Trophoblast cell (in vitro differentiated cells and primary cell): ENCODE measurements around the gene BAX.
"Not testable (repeated sequence)": the region's sequence is repeated elsewhere in the genome, so short reads cannot be mapped to it uniquely, and the experiment has no call there.

Experiments
- DNase-seq, 2 donors: peaks; one replicate each; pipeline ENCODE4 v3.0.0-alpha.2; 2016
- H2AFZ ChIP-seq: 2 replicates; pipeline ENCODE4 v1.6.1; 2013; ENCODE audit warnings: low read length, moderate library complexity, mild to moderate bottlenecking; ENCODE audit not compliant: insufficient read depth, poor library complexity
- H2AK5ac ChIP-seq: 2 replicates; pipeline ENCODE4 v1.6.1; 2013; ENCODE audit warnings: mild to moderate bottlenecking, low read length
- H2BK120ac ChIP-seq: 2 replicates; pipeline ENCODE4 v1.6.1; 2013; ENCODE audit warnings: low read length, mild to moderate bottlenecking, moderate library complexity; ENCODE audit not compliant: insufficient read depth, poor library complexity
- H2BK12ac ChIP-seq: 2 replicates; pipeline ENCODE4 v1.6.1; 2013; ENCODE audit warnings: mild to moderate bottlenecking, low read length, moderate library complexity
- H2BK5ac ChIP-seq: 2 replicates; pipeline ENCODE4 v1.6.1; 2013; ENCODE audit warnings: low read length, low read depth, moderate library complexity, mild to moderate bottlenecking; ENCODE audit not compliant: poor library complexity
- H3K14ac ChIP-seq: 2 replicates; pipeline ENCODE4 v1.6.1; 2013; ENCODE audit warnings: mild to moderate bottlenecking, low read length
- H3K18ac ChIP-seq: 2 replicates; pipeline ENCODE4 v1.6.1; 2013; ENCODE audit warnings: mild to moderate bottlenecking, low read length
- H3K23ac ChIP-seq: 2 replicates; pipeline ENCODE4 v1.6.1; 2013; ENCODE audit warnings: low read length
- H3K27ac ChIP-seq: 2 replicates; pipeline ENCODE4 v1.5.1; 2013; ENCODE audit warnings: low read depth, mild to moderate bottlenecking, inconsistent platforms, low read length, moderate library complexity
- H3K27me3 ChIP-seq: 2 replicates; pipeline ENCODE4 v1.6.1; 2013; ENCODE audit warnings: inconsistent platforms, mild to moderate bottlenecking, low read length, moderate library complexity; ENCODE audit not compliant: insufficient read depth
- H3K36me3 ChIP-seq, 2 experiments: 1 replicate in 1 of 2; 2 replicates in 1 of 2; pipeline ENCODE4 v1.6.1; 2013; ENCODE audit warnings: low read length in 2 of 2, mild to moderate bottlenecking in 2 of 2, moderate library complexity in 1 of 2; ENCODE audit not compliant: insufficient read depth in 2 of 2, control insufficient read depth in 1 of 2
- H3K4ac ChIP-seq: 2 replicates; pipeline ENCODE4 v1.6.1; 2013; ENCODE audit warnings: low read depth, mild to moderate bottlenecking, low read length, moderate library complexity
- H3K4me1 ChIP-seq, 2 experiments: 1 replicate in 1 of 2; 2 replicates in 1 of 2; pipeline ENCODE4 v1.6.1; 2013; ENCODE audit warnings: low read length in 2 of 2, mild to moderate bottlenecking in 2 of 2, moderate library complexity in 1 of 2; ENCODE audit not compliant: insufficient read depth in 2 of 2, control insufficient read depth in 1 of 2
- H3K4me2 ChIP-seq: 2 replicates; pipeline ENCODE4 v1.6.1; 2013; ENCODE audit warnings: inconsistent platforms, mild to moderate bottlenecking, low read length, moderate library complexity
- H3K4me3 ChIP-seq: 2 replicates; pipeline ENCODE4 v1.5.1; 2013; ENCODE audit warnings: mild to moderate bottlenecking, low read depth, low read length, inconsistent platforms
- H3K79me1 ChIP-seq: one replicate; pipeline ENCODE4 v1.6.1; 2013; ENCODE audit warnings: low read length
- H3K79me2 ChIP-seq: 2 replicates; pipeline ENCODE4 v1.6.1; 2013; ENCODE audit warnings: low read length, mild to moderate bottlenecking; ENCODE audit not compliant: control insufficient read depth, insufficient read depth, poor library complexity
- H3K9ac ChIP-seq: 2 replicates; pipeline ENCODE4 v1.6.1; 2013; ENCODE audit warnings: mild to moderate bottlenecking, low read length
- H3K9me3 ChIP-seq: 2 replicates; pipeline ENCODE4 v1.6.1; 2013; ENCODE audit warnings: low read depth, mild to moderate bottlenecking, control low read depth, inconsistent platforms, low read length; ENCODE audit not compliant: insufficient read depth
- H4K12ac ChIP-seq: 2 replicates; pipeline ENCODE4 v1.6.1; 2013; ENCODE audit warnings: low read depth, mild to moderate bottlenecking, low read length, moderate library complexity
- H4K8ac ChIP-seq: 2 replicates; pipeline ENCODE4 v1.6.1; 2013; ENCODE audit warnings: low read depth, mild to moderate bottlenecking, low read length, moderate library complexity
- H4K91ac ChIP-seq: one replicate; pipeline ENCODE4 v1.6.1; 2013; ENCODE audit warnings: low read depth, mild to moderate bottlenecking, low read length, moderate library complexity
- WGBS: extraction: QIAGEN DNeasy Blood & Tissue Kit; methylation state at CpG from one replicate; pipeline ENCODE4 v1.1.7; 2013; ENCODE audit warnings: missing lambda C conversion rate; ENCODE audit not compliant: insufficient read length, insufficient coverage; ENCODE audit errors: extremely low coverage; 5-methylcytosine and 5-hydroxymethylcytosine counted together

BAX gene

GRCh38 chr19:48915757-48916156, 38.9 kb upstream of the BAX start:
- H2AFZ ChIP-seq, result no peak overlapping the region

GRCh38 chr19:48918071-48918470, 36.6 kb upstream of the BAX start:
- Histone ChIP-seq H3K23ac (no peak overlapping the region), H3K14ac (no peak overlapping the region), H3K79me2 (no peaks in the 10 kb centered on the region), H2AK5ac (no peak overlapping the region), H3K9ac (no peak overlapping the region), H3K4me1 (peaks cover 0 to 4% of the 10 kb centered on the region in 2 experiments), H3K4me2 (no peak overlapping the region), H4K8ac (no peak overlapping the region), H2BK12ac (no peak overlapping the region), H3K4me3 (no peak overlapping the region), H4K12ac (no peak overlapping the region), H3K36me3 (peaks cover 60% of the 10 kb centered on the region in 2 experiments), H3K79me1 (no peaks in the 10 kb centered on the region), H3K27ac (no peak overlapping the region), H3K4ac (no peak overlapping the region), H4K91ac (no peak overlapping the region), H3K9me3 (no peaks in the 10 kb centered on the region), H2BK120ac (no peak overlapping the region), H3K18ac (no peak overlapping the region), H2AFZ (no peak overlapping the region), H3K27me3 (no peaks in the 10 kb centered on the region), H2BK5ac (no peak overlapping the region)
- no peak for DNase-seq
- no CpG with 5 or more reads among the region's 6 CpGs for WGBS

More at GRCh38 chr19:48915757-48916156, 38.9 kb upstream of the BAX start:
- no peak overlapping the region for H2BK120ac ChIP-seq
- no CpG with 5 or more reads among the region's 8 CpGs for WGBS
- no peak overlapping the region for H3K23ac ChIP-seq
- H3K4me3 ChIP-seq, result no peak overlapping the region
- H3K27ac ChIP-seq, result no peak overlapping the region
- H4K12ac ChIP-seq, result no peak overlapping the region
- no peak overlapping the region for H2BK12ac ChIP-seq
- no peaks in the 10 kb centered on the region for H3K79me1 ChIP-seq
- no peak overlapping the region for H3K18ac ChIP-seq
- H3K36me3 ChIP-seq, result peaks cover 53 to 60% of the 10 kb centered on the region in 2 experiments
- no peak overlapping the region for H3K14ac ChIP-seq
- H3K79me2 ChIP-seq, result no peaks in the 10 kb centered on the region
- no peaks in the 10 kb centered on the region for H3K9me3 ChIP-seq
- no peak overlapping the region for H3K4me2 ChIP-seq
- no peak overlapping the region for H2AK5ac ChIP-seq
- H3K4me1 ChIP-seq, result peaks cover 0 to 4% of the 10 kb centered on the region in 2 experiments
- H4K91ac ChIP-seq, result no peak overlapping the region
- no peak overlapping the region for H2BK5ac ChIP-seq
- no peak overlapping the region for H3K9ac ChIP-seq
- H3K27me3 ChIP-seq, result no peaks in the 10 kb centered on the region
- H3K4ac ChIP-seq, result no peak overlapping the region
- no peak overlapping the region for H4K8ac ChIP-seq
- DNase-seq, result no peak

DNA sequence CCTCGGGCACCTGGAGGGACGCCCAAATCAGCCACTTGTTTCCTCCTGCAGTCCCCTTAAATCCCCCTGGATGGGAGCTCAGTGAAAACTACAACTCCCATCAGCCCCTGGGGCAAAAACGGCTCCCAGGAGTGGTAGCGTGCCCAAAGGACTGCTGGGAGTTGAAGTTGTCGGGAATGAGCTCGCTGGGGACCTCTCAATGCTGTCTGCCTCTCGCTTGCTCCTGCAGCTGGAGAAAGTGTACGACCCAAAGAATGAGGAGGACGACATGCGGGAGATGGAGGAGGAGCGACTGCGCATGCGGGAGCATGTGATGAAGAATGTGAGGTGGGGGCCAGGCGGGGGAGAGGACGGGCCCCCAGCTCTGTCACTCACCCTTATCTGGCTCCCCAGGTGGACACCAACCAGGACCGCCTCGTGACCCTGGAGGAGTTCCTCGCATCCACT, 35.9 kb upstream of the BAX start:
- Histone ChIP-seq H2BK120ac (no peak overlapping the region), H3K9ac (no peak overlapping the region), H3K4me3 (no peak overlapping the region), H2AFZ (no peak overlapping the region), H3K79me1 (no peaks in the 10 kb centered on the region), H3K18ac (no peak overlapping the region), H3K4me2 (no peak overlapping the region), H3K27me3 (no peaks in the 10 kb centered on the region), H2BK5ac (no peak overlapping the region), H2AK5ac (no peak overlapping the region), H3K79me2 (no peaks in the 10 kb centered on the region), H3K36me3 (peaks cover 55 to 58% of the 10 kb centered on the region in 2 experiments), H3K4me1 (no peaks in the 10 kb centered on the region), H4K91ac (no peak overlapping the region), H3K14ac (no peak overlapping the region), H3K23ac (no peak overlapping the region), H4K8ac (no peak overlapping the region), H3K27ac (no peak overlapping the region), H2BK12ac (no peak overlapping the region), H3K4ac (no peak overlapping the region), H4K12ac (no peak overlapping the region), H3K9me3 (no peaks in the 10 kb centered on the region)
- DNase-seq, result peak in 1 of 2 donors; percentile 51
- no CpG with 5 or more reads among the region's 18 CpGs for WGBS

- H3K79me2 ChIP-seq, H4K12ac ChIP-seq, H3K4me3 ChIP-seq, H2BK5ac ChIP-seq, H3K27me3 ChIP-seq, H3K79me1 ChIP-seq, DNase-seq, H2AFZ ChIP-seq, H3K4me1 ChIP-seq, H3K18ac ChIP-seq, H3K4me2 ChIP-seq, H3K4ac ChIP-seq, H3K14ac ChIP-seq, H4K91ac ChIP-seq, H3K23ac ChIP-seq, H2BK120ac ChIP-seq, H4K8ac ChIP-seq, H2BK12ac ChIP-seq, H3K9me3 ChIP-seq, H3K9ac ChIP-seq, H2AK5ac ChIP-seq, H3K27ac ChIP-seq: not testable (repeated sequence)
- WGBS, result no CpG with 5 or more reads among the region's 8 CpGs
- peaks cover 55% of the 10 kb centered on the region in 2 experiments for H3K36me3 ChIP-seq
Measured at GRCh38 chr19:48919271-48919670, 35.4 kb upstream of the BAX start.
